Chondrocyte (in vitro differentiated cells): ENCODE data around the gene PREX1. TPM values are rescaled to one million over a fixed set of nuclear protein-coding genes. Genes with fewer than 3 reads are reported as not detected.

Experiments used
- DNase-seq: peaks from one replicate; pipeline ENCODE4 v3.0.0; 2021; ENCODE audit warnings: mixed read lengths, low spot score
- H3K27ac Mint-ChIP-seq: one replicate; pipeline ENCODE4 v1.8.0; 2021; ENCODE audit warnings: mild to moderate bottlenecking, moderate library complexity, mixed read lengths; ENCODE audit not compliant: unreplicated experiment
- H3K27me3 Mint-ChIP-seq: 2 replicates; pipeline ENCODE4 v1.8.0; 2021; ENCODE audit warnings: low read depth, mixed read lengths
- H3K36me3 Mint-ChIP-seq: 2 replicates; pipeline ENCODE4 v1.8.0; 2021; ENCODE audit warnings: low read depth, mixed read lengths
- H3K4me1 Mint-ChIP-seq: 2 replicates; pipeline ENCODE4 v1.8.0; 2021; ENCODE audit warnings: low read depth, mild to moderate bottlenecking, mixed read lengths
- H3K4me3 Mint-ChIP-seq: one replicate; pipeline ENCODE4 v1.8.0; 2021; ENCODE audit warnings: mild to moderate bottlenecking, moderate library complexity, mixed read lengths; ENCODE audit not compliant: unreplicated experiment
- H3K9me3 Mint-ChIP-seq: 2 replicates; pipeline ENCODE4 v1.8.0; 2021; ENCODE audit warnings: low read depth, mixed read lengths
- CTCF ChIP-seq: fragments of 200-600 bp; sonication (generic); IDR thresholded peaks from 2 replicates; pipeline ENCODE4 v1.5.0; 2021; ENCODE audit warnings: antibody characterized with exemption, mild to moderate bottlenecking, moderate library complexity
- total RNA-seq: library from RNA; stranded (reverse); gene quantifications from 3 replicates; pipeline ENCODE4 v1.2.1, GENCODE V29; 2021

PREX1 gene
- total RNA-seq, 1 donor from 2014 or later, result 3.0 TPM

GRCh38 chr20:48808382-48809034 lies 19.3 kb downstream of the PREX1 start:
- no peaks in the 10 kb centered on the region for H3K4me1 Mint-ChIP-seq
- H3K27ac Mint-ChIP-seq, result no peak overlapping the region
- TF ChIP-seq CTCF, result no peak
- peaks cover 6% of the 10 kb centered on the region for H3K36me3 Mint-ChIP-seq
- H3K27me3 Mint-ChIP-seq, result peaks cover 2% of the 10 kb centered on the region
- no peak for DNase-seq
- H3K4me3 Mint-ChIP-seq, result no peak overlapping the region
- H3K9me3 Mint-ChIP-seq, result peaks cover 10% of the 10 kb centered on the region

GRCh38 chr20:48807586-48808381 lies 20.0 kb downstream of the PREX1 start:
- DNase-seq, result no peak
- H3K36me3 Mint-ChIP-seq, result peaks cover 6% of the 10 kb centered on the region
- peaks cover 2% of the 10 kb centered on the region for H3K27me3 Mint-ChIP-seq
- peaks cover 10% of the 10 kb centered on the region for H3K9me3 Mint-ChIP-seq
- H3K4me3 Mint-ChIP-seq, result no peak overlapping the region
- TF ChIP-seq CTCF, result no peak
- no peak overlapping the region for H3K27ac Mint-ChIP-seq
- H3K4me1 Mint-ChIP-seq, result no peaks in the 10 kb centered on the region

GRCh38 chr20:48807051-48807450 lies 20.7 kb downstream of the PREX1 start:
- no peak for DNase-seq
- no peak overlapping the region for H3K4me3 Mint-ChIP-seq
- no peaks in the 10 kb centered on the region for H3K4me1 Mint-ChIP-seq
- peaks cover 2% of the 10 kb centered on the region for H3K27me3 Mint-ChIP-seq
- H3K36me3 Mint-ChIP-seq, result peaks cover 6% of the 10 kb centered on the region
- H3K27ac Mint-ChIP-seq, result no peak overlapping the region
- peaks cover 10% of the 10 kb centered on the region for H3K9me3 Mint-ChIP-seq
- no peak for TF ChIP-seq CTCF

GRCh38 chr20:48805716-48806115 lies 22.1 kb downstream of the PREX1 start:
- no peak for DNase-seq
- no peak overlapping the region for H3K4me3 Mint-ChIP-seq
- TF ChIP-seq CTCF, result no peak
- no peaks in the 10 kb centered on the region for H3K4me1 Mint-ChIP-seq
- H3K27me3 Mint-ChIP-seq, result no peaks in the 10 kb centered on the region
- peaks cover 10% of the 10 kb centered on the region for H3K9me3 Mint-ChIP-seq
- H3K27ac Mint-ChIP-seq, result no peak overlapping the region
- peaks cover 6% of the 10 kb centered on the region for H3K36me3 Mint-ChIP-seq

GRCh38 chr20:48805286-48805685 lies 22.5 kb downstream of the PREX1 start:
- Mint-ChIP-seq H3K9me3 (peaks cover 10% of the 10 kb centered on the region), H3K27me3 (no peaks in the 10 kb centered on the region), H3K36me3 (peaks cover 6% of the 10 kb centered on the region), H3K27ac (no peak overlapping the region), H3K4me1 (no peaks in the 10 kb centered on the region), H3K4me3 (no peak overlapping the region)
- no peak for DNase-seq
- no peak for TF ChIP-seq CTCF
